ENCODE data around the gene SORCS1. TPM values are rescaled to one million over a fixed set of nuclear protein-coding genes. Genes with fewer than 3 reads are reported as not detected.

Gene SORCS1
- total RNA-seq, 6 experiments from 2014 or later: 0.09 to 0.14 (median 0.10) TPM; not detected in 3

DNA sequence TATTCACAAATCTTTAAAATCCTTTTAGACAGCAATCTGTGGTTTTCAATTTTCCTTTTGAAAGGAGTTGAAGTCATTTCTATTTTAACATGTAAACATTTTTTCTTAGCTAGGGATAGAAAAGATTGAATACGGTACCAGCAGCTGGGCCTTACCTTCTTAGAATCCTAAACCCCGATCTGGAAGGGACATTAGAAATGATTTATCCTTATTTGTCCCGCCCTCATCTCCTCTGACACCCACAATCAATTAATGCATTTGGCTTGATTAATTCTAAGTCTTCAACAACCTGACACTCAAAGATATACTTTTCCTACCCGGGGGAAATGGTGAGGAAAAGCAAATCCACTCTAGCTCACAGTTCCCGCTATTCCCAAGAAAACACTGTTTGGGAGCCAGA is 100.4 kb downstream of the SORCS1 start:
- no peak overlapping the region for H3K4me3 Mint-ChIP-seq
- H3K27me3 Mint-ChIP-seq (ENCODE audit: insufficient read depth): no peaks in the 10 kb centered on the region; the same call in 1 of the 2 replicates
- H3K27ac Mint-ChIP-seq: no peak overlapping the region

DNA sequence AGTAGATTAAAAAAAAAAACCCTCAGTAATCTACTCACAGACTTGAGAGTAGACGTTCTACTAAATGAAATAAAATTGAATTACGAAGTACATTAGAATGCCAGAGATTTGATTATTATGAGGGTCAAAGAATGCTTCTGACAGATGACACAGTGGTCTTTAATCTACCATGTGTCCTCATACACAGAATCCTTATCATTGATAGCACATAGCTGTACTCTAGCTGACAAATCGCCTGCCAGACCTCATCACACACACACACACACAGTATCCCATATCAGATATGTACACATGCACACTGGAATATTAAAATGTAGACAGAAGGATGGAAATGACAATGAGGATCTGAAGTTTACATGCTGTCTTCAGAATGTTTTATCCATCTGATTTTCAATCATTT is 104.6 kb downstream of the SORCS1 start:
- peaks cover 26% of the 10 kb centered on the region for H3K9me3 Mint-ChIP-seq
- no peaks in the 10 kb centered on the region for H3K36me3 Mint-ChIP-seq (ENCODE audit: low read depth)
- H3K4me3 Mint-ChIP-seq: no peak overlapping the region
- no peak overlapping the region for H3K27ac Mint-ChIP-seq
- H3K4me1 Mint-ChIP-seq (ENCODE audit: low read depth): no peaks in the 10 kb centered on the region
- TF ChIP-seq, protein P1, sequence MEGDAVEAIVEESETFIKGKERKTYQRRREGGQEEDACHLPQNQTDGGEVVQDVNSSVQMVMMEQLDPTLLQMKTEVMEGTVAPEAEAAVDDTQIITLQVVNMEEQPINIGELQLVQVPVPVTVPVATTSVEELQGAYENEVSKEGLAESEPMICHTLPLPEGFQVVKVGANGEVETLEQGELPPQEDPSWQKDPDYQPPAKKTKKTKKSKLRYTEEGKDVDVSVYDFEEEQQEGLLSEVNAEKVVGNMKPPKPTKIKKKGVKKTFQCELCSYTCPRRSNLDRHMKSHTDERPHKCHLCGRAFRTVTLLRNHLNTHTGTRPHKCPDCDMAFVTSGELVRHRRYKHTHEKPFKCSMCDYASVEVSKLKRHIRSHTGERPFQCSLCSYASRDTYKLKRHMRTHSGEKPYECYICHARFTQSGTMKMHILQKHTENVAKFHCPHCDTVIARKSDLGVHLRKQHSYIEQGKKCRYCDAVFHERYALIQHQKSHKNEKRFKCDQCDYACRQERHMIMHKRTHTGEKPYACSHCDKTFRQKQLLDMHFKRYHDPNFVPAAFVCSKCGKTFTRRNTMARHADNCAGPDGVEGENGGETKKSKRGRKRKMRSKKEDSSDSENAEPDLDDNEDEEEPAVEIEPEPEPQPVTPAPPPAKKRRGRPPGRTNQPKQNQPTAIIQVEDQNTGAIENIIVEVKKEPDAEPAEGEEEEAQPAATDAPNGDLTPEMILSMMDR (IDR thresholded peaks at IDR 0.05): no peak
- no peaks in the 10 kb centered on the region; the same call in 1 of the 2 replicates for H3K27me3 Mint-ChIP-seq (ENCODE audit: insufficient read depth)
- DNase-seq: no peak

More for the DNA sequence above, 100.4 kb downstream of the SORCS1 start:
- DNase-seq: no peak
- TF ChIP-seq, protein P1 (IDR thresholded peaks at IDR 0.05): no peak
- no peaks in the 10 kb centered on the region for H3K36me3 Mint-ChIP-seq (ENCODE audit: low read depth)
- H3K9me3 Mint-ChIP-seq: peaks cover 44% of the 10 kb centered on the region
- H3K4me1 Mint-ChIP-seq (ENCODE audit: low read depth): no peaks in the 10 kb centered on the region

DNA sequence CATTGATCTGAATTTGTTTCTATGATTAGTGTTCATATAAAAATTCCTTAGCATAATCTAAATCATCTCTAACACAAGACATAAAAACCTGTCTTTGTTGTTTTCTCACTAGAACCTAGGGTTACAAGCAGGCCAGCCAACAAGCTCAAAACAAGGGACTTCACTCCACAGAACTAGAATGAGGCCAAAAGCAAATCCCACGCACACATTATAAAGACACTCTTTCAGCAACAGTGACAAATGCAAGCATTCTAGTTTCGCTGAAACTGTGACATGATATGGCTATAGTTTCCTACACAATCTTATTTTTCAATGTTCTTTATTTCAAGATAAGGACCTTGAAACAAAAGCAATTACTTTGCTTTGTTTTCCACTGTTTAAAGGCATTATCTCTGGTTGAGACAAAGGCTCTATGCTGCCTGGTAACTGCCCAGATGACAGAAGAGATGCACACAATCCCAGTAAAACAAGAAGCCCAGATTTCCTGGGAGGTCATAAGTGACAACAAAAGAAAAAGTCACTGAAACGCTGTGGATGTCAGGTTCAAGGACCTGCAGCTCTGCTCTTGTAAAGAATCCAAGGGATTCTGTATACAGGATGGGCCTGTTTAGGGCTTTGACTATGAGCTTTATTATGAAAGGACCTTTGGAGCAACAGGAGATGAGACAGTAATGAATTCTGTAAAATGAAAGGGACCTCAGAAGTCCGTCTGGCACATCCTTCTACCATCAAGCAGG is 105.3 kb downstream of the SORCS1 start:
- Mint-ChIP-seq H3K9me3 (peaks cover 26% of the 10 kb centered on the region), H3K4me1 (ENCODE audit: low read depth) (no peaks in the 10 kb centered on the region), H3K27me3 (ENCODE audit: insufficient read depth) (no peaks in the 10 kb centered on the region; the same call in 1 of the 2 replicates), H3K27ac (no peak overlapping the region), H3K4me3 (no peak overlapping the region), H3K36me3 (ENCODE audit: low read depth) (no peaks in the 10 kb centered on the region)
- TF ChIP-seq, protein P1 (IDR thresholded peaks at IDR 0.05): no peak
- no peak for DNase-seq

DNA sequence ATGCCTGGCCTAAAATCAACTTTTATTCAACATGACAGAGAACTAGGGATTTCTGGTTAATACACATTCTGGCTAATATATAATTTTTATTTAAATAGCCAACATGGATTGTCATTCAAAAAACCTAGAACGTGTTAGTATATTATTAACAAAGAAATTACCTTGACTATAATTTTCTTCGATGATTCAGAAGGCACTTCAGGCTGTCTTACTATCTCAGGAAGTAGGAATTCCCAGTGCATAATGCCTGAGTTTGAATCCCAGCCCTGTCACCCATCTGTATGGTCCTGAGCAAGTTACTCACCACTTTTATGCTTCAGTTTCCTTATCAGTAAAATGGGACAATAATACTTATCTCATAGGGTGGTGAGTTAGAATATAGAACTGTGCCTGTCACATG is 106.2 kb downstream of the SORCS1 start:
- no peak for DNase-seq
- H3K36me3 Mint-ChIP-seq (ENCODE audit: low read depth): no peaks in the 10 kb centered on the region
- no peak overlapping the region for H3K4me3 Mint-ChIP-seq
- no peak overlapping the region for H3K27ac Mint-ChIP-seq
- TF ChIP-seq, protein P1 (IDR thresholded peaks at IDR 0.05): no peak
- H3K9me3 Mint-ChIP-seq: peaks cover 25% of the 10 kb centered on the region
- no peaks in the 10 kb centered on the region for H3K4me1 Mint-ChIP-seq (ENCODE audit: low read depth)
- H3K27me3 Mint-ChIP-seq (ENCODE audit: insufficient read depth): no peaks in the 10 kb centered on the region; the same call in 1 of the 2 replicates

DNA sequence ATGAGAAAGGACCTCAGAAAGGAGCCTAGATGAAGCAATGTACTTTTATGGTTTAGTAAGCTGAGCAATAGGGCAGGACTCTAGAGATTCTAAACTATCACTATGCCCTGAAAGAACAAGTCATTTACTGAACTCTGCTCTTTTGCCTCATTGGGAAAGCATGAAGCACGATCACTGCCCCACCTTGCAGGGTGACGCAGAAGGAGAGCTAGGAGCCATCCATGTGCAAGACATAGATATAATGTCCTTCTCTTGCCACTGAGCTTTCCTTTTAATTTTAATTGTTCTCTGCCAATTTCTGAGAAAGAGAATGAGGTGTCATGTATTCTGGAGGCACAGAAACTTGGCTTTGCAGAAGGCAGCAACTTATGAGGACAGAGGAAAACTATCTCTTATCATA is 108.3 kb downstream of the SORCS1 start:
- H3K4me3 Mint-ChIP-seq: no peak overlapping the region
- H3K36me3 Mint-ChIP-seq (ENCODE audit: low read depth): no peaks in the 10 kb centered on the region
- no peaks in the 10 kb centered on the region; the same call in 1 of the 2 replicates for H3K27me3 Mint-ChIP-seq (ENCODE audit: insufficient read depth)
- H3K4me1 Mint-ChIP-seq (ENCODE audit: low read depth): no peaks in the 10 kb centered on the region
- no peak overlapping the region for H3K27ac Mint-ChIP-seq
- peaks cover 27% of the 10 kb centered on the region for H3K9me3 Mint-ChIP-seq
- TF ChIP-seq, protein P1 (IDR thresholded peaks at IDR 0.05): no peak
- no peak for DNase-seq
